GM19238 (cell line): ENCODE measurements around the gene MICU2.
"Not testable (repeated sequence)": the region's sequence is repeated elsewhere in the genome, so short reads cannot be mapped to it uniquely, and the experiment has no call there.

Experiments
- DNase-seq: peaks from one replicate; pipeline ENCODE4 v3.0.0; 2011; ENCODE audit warnings: low spot score; ENCODE audit not compliant: insufficient read length

MICU2 gene

GRCh38 chr13:21594715-21595545 is 9.0 kb downstream of the MICU2 start:
- DNase-seq, result no peak

DNA sequence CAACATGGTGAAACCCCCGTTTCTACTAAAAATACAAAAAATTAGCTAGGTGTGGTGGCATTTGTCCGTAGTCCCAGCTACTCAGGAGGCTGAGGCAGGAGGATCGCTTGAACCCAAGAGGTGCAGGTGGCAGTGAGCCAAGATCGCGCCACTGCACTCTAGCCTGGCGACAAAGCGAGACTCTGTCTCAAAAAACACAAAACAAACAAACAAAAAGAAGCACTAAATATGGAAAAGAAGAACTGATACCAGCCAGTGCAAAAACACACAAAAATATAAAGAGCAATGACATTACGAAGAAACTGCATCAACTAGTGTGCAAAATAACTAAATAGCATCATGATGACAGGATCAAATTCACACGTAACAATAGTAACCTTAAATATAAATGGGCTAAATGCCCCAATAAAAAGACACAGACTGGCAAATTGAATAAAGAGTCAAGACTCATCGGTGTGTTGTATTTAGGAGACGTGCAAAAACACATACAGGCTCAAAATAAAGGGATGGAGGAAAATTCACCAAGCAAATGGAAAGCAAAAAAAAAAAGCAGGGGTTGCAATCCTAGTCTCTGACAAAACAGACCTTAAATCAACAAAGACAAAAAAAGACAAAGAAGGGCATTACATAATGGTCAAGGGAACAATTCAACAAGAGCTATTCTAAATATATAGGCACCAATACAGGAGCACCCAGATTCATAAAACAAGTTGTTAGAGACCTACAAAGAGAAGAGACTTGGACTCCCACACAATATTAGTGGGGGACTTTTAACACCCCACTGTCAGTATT is 13.1 kb downstream of the MICU2 start:
- not testable (repeated sequence) for DNase-seq

GRCh38 chr13:21590231-21590630 is 13.7 kb downstream of the MICU2 start:
- no peak for DNase-seq

- not testable (repeated sequence) for DNase-seq
These were observed 14.5 kb downstream of the MICU2 start for GRCh38 chr13:21589510-21589909.

DNA sequence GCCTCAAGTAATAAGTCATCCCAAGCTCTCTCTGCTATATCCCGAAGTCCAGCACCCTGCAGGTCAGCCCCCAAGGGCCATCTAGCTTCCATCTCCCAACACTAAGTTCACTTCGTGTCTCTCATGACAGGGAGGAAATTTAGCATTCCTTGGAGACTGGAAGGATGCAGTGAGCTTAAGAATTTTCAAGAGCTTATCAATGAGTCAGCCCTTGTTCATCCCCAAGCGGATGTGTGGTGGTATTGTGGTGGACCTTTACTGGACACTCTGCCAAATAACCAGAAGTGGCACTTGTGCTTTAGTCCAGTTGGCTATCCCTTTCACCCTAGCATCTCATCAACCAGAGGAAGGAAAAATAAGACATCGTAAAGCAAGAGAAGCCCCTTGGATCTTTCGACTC is 15.6 kb downstream of the MICU2 start:
- DNase-seq, result not testable (repeated sequence)

GRCh38 chr13:21584973-21585592 is 18.9 kb downstream of the MICU2 start:
- no peak for DNase-seq

GRCh38 chr13:21583478-21583877 is 20.5 kb downstream of the MICU2 start:
- DNase-seq, result no peak

DNA sequence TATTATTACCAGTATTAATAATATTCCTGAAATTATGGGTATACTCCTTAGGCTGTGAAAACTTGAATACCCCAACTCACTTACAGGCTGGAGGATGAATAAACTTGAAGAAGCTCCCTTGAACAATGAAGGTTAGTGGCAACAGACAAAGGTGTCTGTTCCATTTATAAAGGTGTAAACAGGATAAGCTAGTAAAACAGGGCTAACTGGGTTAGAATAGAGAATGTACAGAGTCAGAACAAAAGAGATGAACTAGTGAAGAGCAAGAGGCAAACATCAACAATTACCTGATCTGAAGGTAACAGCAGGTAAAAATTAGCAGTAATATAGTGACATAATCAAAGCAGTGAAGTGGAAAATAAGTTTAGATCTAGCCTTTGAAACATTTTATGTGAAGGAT is 23.2 kb downstream of the MICU2 start:
- no peak for DNase-seq

DNA sequence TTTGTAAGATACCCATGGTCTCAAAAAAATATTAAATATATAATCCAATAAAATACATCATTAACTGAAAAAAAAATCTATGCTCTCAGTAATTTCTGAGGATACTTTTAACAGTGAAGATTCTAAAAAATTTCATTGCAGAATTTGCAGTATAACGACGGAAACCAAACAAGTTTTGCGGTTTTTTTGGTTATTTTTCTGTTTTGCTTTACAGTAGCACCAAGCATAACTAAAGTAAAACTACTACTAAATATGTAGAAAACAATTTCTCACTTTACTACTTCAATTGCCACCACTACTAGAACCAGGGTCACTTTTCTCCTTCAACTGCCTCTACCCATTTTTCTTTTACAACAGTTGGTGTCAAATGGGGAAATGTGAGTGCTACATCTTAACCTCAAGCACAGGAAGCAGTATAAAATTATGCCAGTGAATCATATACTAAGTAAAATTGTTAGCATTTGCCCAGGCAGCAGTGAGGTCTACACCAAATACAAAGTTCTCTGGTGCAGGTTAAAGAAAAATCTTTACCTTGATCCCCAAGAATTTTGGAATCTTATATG is 24.1 kb downstream of the MICU2 start:
- DNase-seq, result no peak

- DNase-seq, result no peak
These were observed 25.2 kb downstream of the MICU2 start for GRCh38 chr13:21578748-21579147.

DNA sequence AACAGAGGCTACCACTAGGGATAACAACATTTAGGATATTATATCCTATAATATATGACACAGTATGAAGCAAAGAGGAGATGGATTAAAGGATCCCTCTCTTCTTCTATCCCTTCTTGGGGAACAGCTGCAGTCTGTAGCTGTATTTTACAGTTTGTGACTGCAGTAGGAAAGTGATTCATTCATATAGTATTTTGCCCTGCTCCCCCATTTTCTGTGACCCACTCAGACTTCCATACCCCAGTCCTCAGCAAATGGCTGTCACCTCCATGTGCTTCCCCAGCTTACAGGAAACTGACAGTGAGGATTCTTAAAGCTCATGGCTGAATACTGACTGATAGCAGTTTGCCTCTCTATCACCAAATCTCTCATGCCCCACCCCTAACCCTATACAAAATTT is 27.5 kb downstream of the MICU2 start:
- no peak for DNase-seq

GRCh38 chr13:21573920-21574712 is 29.9 kb downstream of the MICU2 start:
- DNase-seq, result no peak

DNA sequence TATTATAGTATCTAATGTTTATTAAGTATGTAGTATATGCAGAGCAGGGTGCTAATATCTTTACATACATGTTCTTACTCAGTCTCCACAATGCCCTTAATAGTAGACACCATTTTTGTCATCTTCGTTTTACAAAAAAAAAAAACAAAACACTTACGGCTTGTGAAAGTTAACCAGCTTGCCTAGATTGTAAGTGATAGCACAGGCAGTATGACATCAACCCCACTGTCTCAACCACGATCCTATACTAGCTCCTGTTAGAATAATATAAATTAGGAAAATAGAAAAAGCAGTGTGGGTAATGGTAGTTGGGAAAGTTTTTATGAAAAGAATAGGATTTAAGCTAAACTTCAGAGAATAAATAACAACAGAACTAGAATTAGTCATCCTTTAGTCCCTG is 34.3 kb downstream of the MICU2 start:
- DNase-seq, result no peak

GRCh38 chr13:21568854-21569253 is 35.1 kb downstream of the MICU2 start:
- no peak for DNase-seq

DNA sequence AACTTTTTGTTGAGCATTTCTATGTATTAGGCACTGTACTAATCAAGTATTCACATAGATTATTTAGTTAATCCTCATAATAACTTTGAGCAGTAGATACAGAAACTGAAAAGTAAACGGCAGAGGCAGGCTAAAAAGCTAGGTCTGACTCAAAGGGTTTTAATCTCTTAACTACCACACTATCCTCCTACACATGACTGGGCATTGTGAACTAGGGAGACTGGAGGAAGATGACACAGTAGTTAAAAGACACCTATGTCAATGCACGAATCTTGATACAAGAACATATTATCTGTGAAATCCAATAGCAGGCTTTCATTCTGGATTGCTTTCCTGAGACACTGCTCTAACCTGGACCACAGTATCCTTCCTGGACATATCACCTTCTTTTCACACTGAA is 36.3 kb downstream of the MICU2 start:
- DNase-seq, result no peak

- no peak for DNase-seq
These were observed 46.0 kb downstream of the MICU2 start for GRCh38 chr13:21557995-21558394.

- no peak for DNase-seq
These were observed 47.9 kb downstream of the MICU2 start for GRCh38 chr13:21556051-21556450.

GRCh38 chr13:21553261-21553660 is 50.7 kb downstream of the MICU2 start:
- DNase-seq, result not testable (repeated sequence)

DNA sequence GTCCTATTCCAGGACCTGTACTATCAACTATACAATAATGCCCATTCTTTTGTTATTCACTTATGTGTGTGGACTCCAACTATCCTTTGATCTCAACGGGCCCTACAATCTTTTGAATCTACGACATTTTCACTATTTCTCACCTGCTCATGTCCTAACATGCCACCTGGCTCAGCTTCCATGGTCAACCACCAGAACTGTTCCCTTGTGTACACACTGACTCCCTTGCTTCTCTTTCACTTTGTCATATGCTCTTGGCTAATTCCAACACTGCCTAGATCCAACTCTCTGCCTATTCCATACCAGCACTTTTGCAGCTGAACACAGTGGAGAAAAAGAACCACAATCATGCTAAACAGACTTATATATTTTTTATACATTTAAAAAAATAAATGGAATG is 53.1 kb downstream of the MICU2 start:
- no peak for DNase-seq

- no peak for DNase-seq
These were observed 54.3 kb downstream of the MICU2 start for GRCh38 chr13:21549633-21550032.

DNA sequence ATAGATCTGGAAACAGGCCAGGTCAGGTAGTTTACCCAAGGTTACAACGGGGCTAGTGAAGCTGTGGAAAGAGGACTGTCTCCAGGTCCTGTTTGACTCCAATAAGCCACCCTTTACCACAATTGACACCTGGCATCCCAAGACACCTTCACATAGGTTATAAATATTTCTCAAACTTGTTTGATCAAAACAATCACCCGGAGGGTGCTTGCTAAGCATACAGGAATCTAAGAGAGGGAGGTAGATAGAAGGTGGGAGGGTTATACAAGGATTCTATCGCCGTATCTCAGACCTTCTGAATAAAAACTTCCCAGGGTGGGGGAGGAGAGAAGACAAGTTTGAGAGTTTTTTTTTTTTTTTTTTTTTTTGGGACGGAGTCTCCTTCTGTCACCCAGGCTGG is 55.4 kb downstream of the MICU2 start:
- no peak for DNase-seq
